Measurements from ENCODE around the gene ZNF277.

The ZNF277 gene

GRCh38 chr7:112298543-112299100, 92.1 kb downstream of the ZNF277 start:
- in situ Hi-C loops (cut with HindIII; ENCODE audit: low sequenced_read_pairs): no loop called here
- TF ChIP-seq, protein P1, sequence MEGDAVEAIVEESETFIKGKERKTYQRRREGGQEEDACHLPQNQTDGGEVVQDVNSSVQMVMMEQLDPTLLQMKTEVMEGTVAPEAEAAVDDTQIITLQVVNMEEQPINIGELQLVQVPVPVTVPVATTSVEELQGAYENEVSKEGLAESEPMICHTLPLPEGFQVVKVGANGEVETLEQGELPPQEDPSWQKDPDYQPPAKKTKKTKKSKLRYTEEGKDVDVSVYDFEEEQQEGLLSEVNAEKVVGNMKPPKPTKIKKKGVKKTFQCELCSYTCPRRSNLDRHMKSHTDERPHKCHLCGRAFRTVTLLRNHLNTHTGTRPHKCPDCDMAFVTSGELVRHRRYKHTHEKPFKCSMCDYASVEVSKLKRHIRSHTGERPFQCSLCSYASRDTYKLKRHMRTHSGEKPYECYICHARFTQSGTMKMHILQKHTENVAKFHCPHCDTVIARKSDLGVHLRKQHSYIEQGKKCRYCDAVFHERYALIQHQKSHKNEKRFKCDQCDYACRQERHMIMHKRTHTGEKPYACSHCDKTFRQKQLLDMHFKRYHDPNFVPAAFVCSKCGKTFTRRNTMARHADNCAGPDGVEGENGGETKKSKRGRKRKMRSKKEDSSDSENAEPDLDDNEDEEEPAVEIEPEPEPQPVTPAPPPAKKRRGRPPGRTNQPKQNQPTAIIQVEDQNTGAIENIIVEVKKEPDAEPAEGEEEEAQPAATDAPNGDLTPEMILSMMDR (IDR thresholded peaks at IDR 0.05; ENCODE audit: low read depth, low read length, missing control alignments): no peak
- H3K4me3 ChIP-seq (ENCODE audit: low read depth, low read length): no peak overlapping the region
- no peak for DNase-seq (ENCODE audit: low read depth)

DNA sequence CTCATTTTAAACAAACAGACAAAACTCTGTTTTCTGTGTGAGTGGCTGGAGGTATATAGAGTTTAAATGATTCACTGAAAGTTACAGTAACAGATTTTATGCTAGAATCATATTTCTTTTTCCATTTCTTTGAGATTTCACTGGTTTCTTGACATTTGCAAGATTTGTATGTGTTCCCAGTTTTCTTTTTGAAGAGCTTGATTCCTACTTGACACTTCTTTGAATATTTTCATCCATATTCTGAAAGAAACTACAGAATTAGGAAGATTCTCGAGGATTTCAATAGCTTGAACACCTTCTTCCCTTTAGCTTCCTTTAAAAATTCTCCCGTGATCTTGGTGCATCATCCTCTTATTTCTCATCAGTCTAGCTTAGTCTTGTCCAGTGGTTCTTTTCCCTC, 93.6 kb downstream of the ZNF277 start:
- no peak for DNase-seq (ENCODE audit: low read depth)
- in situ Hi-C loops (cut with HindIII; ENCODE audit: low sequenced_read_pairs): no loop called here
- H3K4me3 ChIP-seq (ENCODE audit: low read depth, low read length): no peak overlapping the region
- TF ChIP-seq, protein P1 (IDR thresholded peaks at IDR 0.05; ENCODE audit: low read depth, low read length, missing control alignments): no peak

DNA sequence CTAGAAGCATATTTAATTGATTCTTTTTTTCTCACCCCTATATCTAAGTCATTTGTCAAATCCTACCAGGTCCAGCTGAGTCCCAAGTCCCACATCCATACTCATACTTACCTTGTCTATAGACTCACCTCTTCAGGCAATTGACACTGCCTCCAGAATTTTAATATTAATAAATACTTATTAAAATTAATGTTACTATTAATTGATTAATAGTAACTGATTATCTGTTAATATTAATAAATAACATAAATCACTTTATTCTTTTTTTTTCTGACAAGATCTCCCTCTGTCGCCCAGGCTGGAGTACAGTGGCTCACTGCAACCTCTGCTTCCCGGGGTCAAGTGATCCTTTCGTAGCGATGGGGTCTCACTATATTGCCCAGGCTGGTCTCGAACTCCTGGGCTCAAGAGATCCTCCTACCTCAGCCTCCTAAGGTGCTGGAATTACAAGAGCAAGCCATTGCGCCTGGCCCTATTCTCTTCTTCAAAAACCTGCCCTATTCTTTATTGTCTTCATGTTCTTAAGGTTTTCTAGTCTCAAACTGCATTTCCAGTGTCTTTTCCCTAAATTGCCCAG, 94.4 kb downstream of the ZNF277 start:
- TF ChIP-seq, protein P1 (IDR thresholded peaks at IDR 0.05; ENCODE audit: low read depth, low read length, missing control alignments): no peak
- no peak overlapping the region for H3K4me3 ChIP-seq (ENCODE audit: low read depth, low read length)
- DNase-seq (ENCODE audit: low read depth): no peak
- in situ Hi-C loops (cut with HindIII; ENCODE audit: low sequenced_read_pairs): no loop called here

DNA sequence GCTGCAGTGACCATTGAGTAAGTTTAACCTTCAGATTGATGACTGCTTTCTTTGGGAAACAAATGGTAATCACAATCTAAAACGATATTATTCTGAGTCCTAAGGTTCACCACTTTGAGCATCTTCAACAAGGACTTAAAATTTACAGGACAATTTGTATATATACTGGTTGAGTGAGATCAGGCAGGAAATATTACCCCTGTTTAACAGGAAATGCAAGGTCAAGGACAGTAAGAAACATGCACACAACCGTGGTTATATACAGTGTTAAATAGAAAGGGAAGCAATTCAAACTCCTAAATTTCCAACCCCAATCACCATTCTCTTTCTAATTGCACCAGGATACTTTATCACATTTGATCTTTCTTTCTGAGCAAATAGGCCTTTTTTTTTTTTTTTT, 96.1 kb downstream of the ZNF277 start:
- in situ Hi-C loops (cut with HindIII; ENCODE audit: low sequenced_read_pairs): no loop called here
- H3K4me3 ChIP-seq (ENCODE audit: low read depth, low read length): no peak overlapping the region
- TF ChIP-seq, protein P1 (IDR thresholded peaks at IDR 0.05; ENCODE audit: low read depth, low read length, missing control alignments): no peak
- no peak for DNase-seq (ENCODE audit: low read depth)

DNA sequence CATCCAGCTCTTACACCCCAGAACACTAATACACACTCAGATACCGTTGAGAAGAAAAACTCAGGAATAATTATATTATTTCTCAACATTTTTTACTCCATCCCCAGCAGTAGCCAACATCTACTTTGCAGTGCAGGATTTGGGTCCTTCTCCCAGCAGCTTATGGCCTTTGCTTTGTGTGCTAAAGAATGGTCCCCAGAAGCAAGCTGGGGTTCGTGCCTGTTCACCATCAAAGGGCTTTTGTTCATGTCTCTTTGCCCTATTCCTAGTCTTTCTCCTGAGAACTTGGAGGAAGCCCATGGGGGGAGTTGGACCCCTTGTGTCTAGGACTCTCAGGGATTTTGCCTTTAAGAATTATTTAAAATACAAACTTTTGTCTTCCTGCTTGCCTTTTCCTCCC, 100.4 kb downstream of the ZNF277 start:
- TF ChIP-seq, protein P1 (IDR thresholded peaks at IDR 0.05; ENCODE audit: low read depth, low read length, missing control alignments): no peak
- DNase-seq (ENCODE audit: low read depth): no peak
- H3K4me3 ChIP-seq (ENCODE audit: low read depth, low read length): no peak overlapping the region
- in situ Hi-C loops (cut with HindIII; ENCODE audit: low sequenced_read_pairs): no loop called here

GRCh38 chr7:112307506-112307905, 101.0 kb downstream of the ZNF277 start:
- in situ Hi-C loops (cut with HindIII; ENCODE audit: low sequenced_read_pairs): no loop called here
- DNase-seq (ENCODE audit: low read depth): no peak
- H3K4me3 ChIP-seq (ENCODE audit: low read depth, low read length): no peak overlapping the region
- TF ChIP-seq, protein P1 (IDR thresholded peaks at IDR 0.05; ENCODE audit: low read depth, low read length, missing control alignments): no peak

Measured in astrocyte of the cerebellum (primary cell).